RWPE2 (cell line): ENCODE results near the gene CTNND1.
A peak's percentile ranks its signal among the peaks of the same experiment; 100 is the strongest.

Source experiments
- ATAC-seq: fragments of 200-7000 bp; cut with Tn5 transposase; 3 replicates; pipeline ENCODE4 v1.9.1; 2021; ENCODE audit warnings: low read depth
- DNase-seq: peaks from one replicate; pipeline ENCODE4 v3.0.0-alpha.2; 2020; ENCODE audit warnings: low spot score
- H3K27ac ChIP-seq: fragments of 450-650 bp; 2 replicates; pipeline ENCODE4 v1.5.1; 2017; ENCODE audit warnings: mild to moderate bottlenecking; ENCODE audit not compliant: poor library complexity, severe bottlenecking
- H3K27me3 ChIP-seq: fragments of 250-450 bp; sonication (Bioruptor Pico); 2 replicates; pipeline ENCODE4 v1.5.1; 2021; ENCODE audit warnings: mild to moderate bottlenecking, moderate library complexity; ENCODE audit not compliant: insufficient read depth, poor library complexity, severe bottlenecking
- H3K36me3 ChIP-seq: fragments of 250-450 bp; sonication (Bioruptor Pico); 2 replicates; pipeline ENCODE4 v1.5.1; 2020; ENCODE audit warnings: low read depth, mild to moderate bottlenecking, moderate library complexity
- H3K4me1 ChIP-seq: fragments of 250-450 bp; sonication (Bioruptor Pico); 2 replicates; pipeline ENCODE4 v1.5.1; 2021; ENCODE audit warnings: mild to moderate bottlenecking, moderate library complexity; ENCODE audit not compliant: insufficient read depth, poor library complexity, severe bottlenecking
- H3K4me3 ChIP-seq: fragments of 250-450 bp; sonication (Bioruptor Pico); 2 replicates; pipeline ENCODE4 v1.5.1; 2021; ENCODE audit warnings: mild to moderate bottlenecking, moderate library complexity; ENCODE audit not compliant: severe bottlenecking
- H3K9me3 ChIP-seq: fragments of 250-450 bp; sonication (Bioruptor Pico); 2 replicates; pipeline ENCODE4 v1.5.1; 2021; ENCODE audit warnings: mild to moderate bottlenecking, moderate library complexity; ENCODE audit not compliant: severe bottlenecking
- TF ChIP-seq, protein P1 (sequence below): fragments of 450-650 bp; IDR thresholded peaks from one replicate; pipeline ENCODE4 v1.5.1; 2017; ENCODE audit warnings: mild to moderate bottlenecking, moderate library complexity; ENCODE audit not compliant: poor library complexity, severe bottlenecking

Gene CTNND1

DNA sequence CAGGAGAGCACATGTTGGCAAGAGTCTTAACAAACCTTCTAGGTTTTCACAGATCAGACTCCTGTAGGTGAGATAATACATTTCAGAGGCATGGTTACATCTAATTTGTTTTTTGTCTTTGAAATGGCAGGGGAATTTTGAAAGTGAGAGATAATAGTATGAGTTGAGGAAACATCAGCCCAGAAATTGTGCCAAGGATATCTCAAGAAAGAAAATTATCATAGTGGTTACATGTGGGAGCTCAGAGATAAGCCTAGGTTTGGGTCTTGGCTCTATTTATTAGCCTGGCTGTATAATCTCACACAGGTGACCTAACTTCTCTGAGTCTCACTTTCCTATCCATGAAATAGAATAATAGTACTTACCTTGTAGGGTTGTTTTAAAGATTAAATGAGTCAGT, 10.4 kb upstream of the CTNND1 start:
- Histone ChIP-seq H3K27me3 (no peaks in the 10 kb centered on the region), H3K9me3 (no peaks in the 10 kb centered on the region), H3K27ac (no peak overlapping the region), H3K4me3 (no peak overlapping the region), H3K36me3 (no peaks in the 10 kb centered on the region), H3K4me1 (no peaks in the 10 kb centered on the region)
- ATAC-seq (no peak), DNase-seq (no peak)
- TF ChIP-seq, protein P1, sequence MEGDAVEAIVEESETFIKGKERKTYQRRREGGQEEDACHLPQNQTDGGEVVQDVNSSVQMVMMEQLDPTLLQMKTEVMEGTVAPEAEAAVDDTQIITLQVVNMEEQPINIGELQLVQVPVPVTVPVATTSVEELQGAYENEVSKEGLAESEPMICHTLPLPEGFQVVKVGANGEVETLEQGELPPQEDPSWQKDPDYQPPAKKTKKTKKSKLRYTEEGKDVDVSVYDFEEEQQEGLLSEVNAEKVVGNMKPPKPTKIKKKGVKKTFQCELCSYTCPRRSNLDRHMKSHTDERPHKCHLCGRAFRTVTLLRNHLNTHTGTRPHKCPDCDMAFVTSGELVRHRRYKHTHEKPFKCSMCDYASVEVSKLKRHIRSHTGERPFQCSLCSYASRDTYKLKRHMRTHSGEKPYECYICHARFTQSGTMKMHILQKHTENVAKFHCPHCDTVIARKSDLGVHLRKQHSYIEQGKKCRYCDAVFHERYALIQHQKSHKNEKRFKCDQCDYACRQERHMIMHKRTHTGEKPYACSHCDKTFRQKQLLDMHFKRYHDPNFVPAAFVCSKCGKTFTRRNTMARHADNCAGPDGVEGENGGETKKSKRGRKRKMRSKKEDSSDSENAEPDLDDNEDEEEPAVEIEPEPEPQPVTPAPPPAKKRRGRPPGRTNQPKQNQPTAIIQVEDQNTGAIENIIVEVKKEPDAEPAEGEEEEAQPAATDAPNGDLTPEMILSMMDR: no peak

DNA sequence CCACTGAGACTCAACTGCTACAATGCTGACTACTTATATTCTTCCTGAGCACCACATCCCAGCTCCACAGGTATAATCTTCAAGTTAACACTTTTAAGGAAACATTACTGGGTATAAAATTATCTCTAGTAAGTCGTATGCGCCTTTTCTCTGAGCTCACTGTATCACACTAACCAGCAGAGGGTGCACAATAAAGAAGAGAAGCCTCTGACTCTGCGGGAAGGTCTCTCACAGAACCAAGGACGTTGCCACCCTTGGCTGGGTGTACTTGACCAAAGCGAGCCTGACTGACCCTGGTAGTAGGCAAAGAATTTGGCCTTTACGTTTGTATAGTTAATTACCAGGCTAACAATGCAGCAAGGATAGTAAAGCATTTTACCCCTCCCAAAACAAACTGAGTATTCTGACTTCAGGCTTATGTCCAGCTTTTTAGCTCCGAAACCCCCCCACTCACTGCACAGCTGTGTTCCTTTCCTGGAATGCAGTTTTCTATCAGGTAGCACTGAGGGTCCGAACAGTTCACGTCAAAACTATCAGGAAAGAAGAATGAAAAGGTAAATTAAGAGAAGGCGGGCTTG, 9.8 kb upstream of the CTNND1 start, which contains the start of gene BTBD18:
BTBD18 (minus strand) TSS at position 144 of the 578 bp plus-strand sequence. CDS start 631 bp downstream, outside the sequence.
- ATAC-seq (peak; percentile 87), DNase-seq (no peak)
- TF ChIP-seq, protein P1: peak; percentile 68
- Histone ChIP-seq H3K4me1 (no peaks in the 10 kb centered on the region), H3K36me3 (no peaks in the 10 kb centered on the region), H3K27ac (no peak within 1 kb of the TSS), H3K9me3 (no peaks in the 10 kb centered on the region), H3K4me3 (no peak within 1 kb of the TSS), H3K27me3 (no peaks in the 10 kb centered on the region)

DNA sequence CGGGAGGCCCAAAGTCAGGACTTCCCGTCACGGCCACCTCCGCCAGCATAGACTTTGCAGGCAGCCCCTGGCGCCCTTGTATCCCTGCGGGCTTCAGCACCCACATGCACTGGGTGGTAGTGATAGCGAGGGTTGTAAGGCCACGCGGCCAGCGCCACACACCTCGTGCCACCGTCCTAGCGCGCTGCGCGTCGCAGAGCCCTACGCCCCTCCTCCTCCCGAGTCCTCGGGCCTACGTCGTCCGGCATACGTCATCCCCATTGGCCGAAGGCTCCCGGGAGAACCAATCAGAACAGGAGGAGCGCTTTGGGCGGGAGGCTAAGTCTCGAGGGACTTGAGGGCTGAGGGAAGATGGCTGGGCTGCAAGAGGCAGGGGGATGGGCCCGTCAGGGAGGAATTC, 8.6 kb upstream of the CTNND1 start:
- ATAC-seq: no peak
- DNase-seq: no peak
- no peaks in the 10 kb centered on the region for H3K9me3 ChIP-seq
- no peak overlapping the region for H3K4me3 ChIP-seq
- H3K4me1 ChIP-seq: no peaks in the 10 kb centered on the region
- H3K36me3 ChIP-seq: no peaks in the 10 kb centered on the region
- H3K27me3 ChIP-seq: no peaks in the 10 kb centered on the region
- TF ChIP-seq, protein P1: no peak
- no peak overlapping the region for H3K27ac ChIP-seq

DNA sequence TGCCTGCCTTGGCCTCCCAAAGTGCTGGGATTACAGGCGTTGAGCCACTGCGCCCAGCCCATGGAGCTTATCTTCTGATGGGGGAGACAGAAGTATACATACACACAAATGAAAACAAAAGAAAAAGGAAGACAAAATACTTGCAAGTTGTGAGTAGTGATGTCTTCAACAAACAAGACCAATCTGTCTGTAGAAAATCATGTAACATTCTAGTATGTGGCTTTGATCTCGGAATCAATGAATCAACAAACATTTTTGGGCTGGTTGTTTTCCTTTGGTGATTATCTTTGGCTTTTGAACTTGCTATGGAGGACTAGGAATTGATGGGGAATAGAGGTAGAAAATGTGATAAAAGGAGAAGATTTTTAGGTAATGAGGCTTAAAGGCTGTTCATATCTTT, 3.4 kb upstream of the CTNND1 start:
- TF ChIP-seq, protein P1: no peak
- ATAC-seq (no peak), DNase-seq (no peak)
- Histone ChIP-seq H3K27ac (no peak overlapping the region), H3K4me1 (peaks cover 3% of the 10 kb centered on the region), H3K9me3 (no peaks in the 10 kb centered on the region), H3K27me3 (no peaks in the 10 kb centered on the region), H3K36me3 (no peaks in the 10 kb centered on the region), H3K4me3 (no peak overlapping the region)

DNA sequence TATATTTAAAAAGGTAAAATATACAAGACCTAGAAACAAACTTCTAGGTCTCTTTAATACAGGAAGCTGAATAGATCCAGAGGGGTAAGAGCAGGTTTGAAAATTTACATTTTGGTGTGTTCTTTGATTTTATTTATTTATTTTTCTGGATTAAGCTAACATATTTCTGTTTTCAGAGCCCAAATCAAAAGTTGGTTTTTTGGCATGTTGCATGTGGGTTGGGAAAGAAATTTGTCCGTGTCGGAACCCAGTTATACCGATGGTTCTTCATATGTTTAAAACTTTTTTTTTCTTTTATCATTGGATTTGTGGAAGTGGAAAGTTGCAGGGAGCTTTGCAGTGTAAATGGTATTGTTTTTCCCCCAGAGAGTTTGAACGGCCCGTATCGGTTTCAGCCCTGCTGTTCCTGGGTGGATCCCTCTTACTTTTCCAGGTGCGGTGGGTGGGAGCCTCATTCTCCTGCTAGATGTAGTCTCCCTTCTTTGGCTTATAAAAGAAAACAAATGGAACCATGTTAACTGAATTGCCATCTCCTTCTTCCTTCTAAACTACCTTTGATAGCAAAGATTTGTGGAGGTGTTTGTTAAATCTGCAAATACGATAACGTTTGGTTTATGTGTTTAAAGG, 746 bp downstream of the CTNND1 start:
- no peak for DNase-seq
- H3K4me3 ChIP-seq: peak overlapping the region; percentile 55

More for the DNA sequence above, 746 bp downstream of the CTNND1 start:
- Histone ChIP-seq H3K27ac (peak overlapping the region; percentile 86), H3K9me3 (no peaks in the 10 kb centered on the region), H3K27me3 (no peaks in the 10 kb centered on the region), H3K36me3 (peaks cover 8% of the 10 kb centered on the region), H3K4me1 (peaks cover 17% of the 10 kb centered on the region)
- TF ChIP-seq, protein P1: no peak
- no peak; the same call in 2 of the 3 replicates for ATAC-seq
